ENCODE data around the gene TMEM116.

TMEM116 gene

DNA sequence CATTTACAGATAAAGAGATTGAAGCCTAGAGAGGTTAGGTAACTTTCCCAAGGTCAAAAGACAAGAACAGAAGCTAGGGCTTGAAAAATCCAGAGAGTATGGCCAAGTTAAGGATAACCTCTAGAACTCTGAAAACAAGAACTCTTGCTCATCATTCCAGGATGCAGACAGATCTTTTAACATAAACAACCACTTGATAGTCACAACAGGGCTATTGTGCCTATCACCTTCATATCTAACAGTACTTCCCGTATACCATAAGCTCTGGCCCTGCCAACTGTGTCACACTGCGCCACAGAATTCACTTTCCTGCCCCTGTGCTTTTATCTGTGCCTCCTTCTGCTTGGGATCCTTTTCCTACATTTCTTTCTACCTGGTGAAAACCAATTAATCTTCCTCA is 18.5 kb upstream of the TMEM116 start:
- DNase-seq (ENCODE audit: low read depth), result no peak
- H3K4me3 ChIP-seq (ENCODE audit: control insufficient read depth, low read depth, low read length), result no peak overlapping the region
- TF ChIP-seq CTCF (IDR thresholded peaks at IDR 0.05; ENCODE audit: control insufficient read depth, insufficient read depth, low read depth, low read length, missing control alignments), result no peak

DNA sequence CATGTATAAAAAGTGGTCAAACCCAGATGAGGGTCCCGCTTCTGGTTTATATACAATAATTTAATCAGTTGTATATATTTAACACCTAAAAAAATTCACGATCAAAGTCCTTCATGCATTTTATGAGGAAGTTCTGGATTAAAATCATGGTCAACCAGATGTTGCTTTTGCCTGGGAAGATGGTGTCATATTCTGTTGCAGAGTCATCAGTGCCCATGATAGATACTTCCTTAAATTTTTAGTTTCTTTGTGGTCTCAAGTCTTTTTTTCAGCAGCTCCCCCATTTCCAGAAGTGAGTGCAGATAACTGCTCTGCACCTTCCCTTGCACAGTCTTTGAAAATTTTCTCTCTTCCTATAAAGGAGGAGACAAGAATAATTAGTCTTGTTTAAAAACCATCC is 16.3 kb upstream of the TMEM116 start:
- DNase-seq (ENCODE audit: low read depth), result no peak
- no peak overlapping the region for H3K4me3 ChIP-seq (ENCODE audit: control insufficient read depth, low read depth, low read length)
- TF ChIP-seq CTCF (IDR thresholded peaks at IDR 0.05; ENCODE audit: control insufficient read depth, insufficient read depth, low read depth, low read length, missing control alignments), result no peak

- no peak for DNase-seq (ENCODE audit: low read depth)
- H3K4me3 ChIP-seq (ENCODE audit: control insufficient read depth, low read depth, low read length), result no peak overlapping the region
- no peak for TF ChIP-seq CTCF (IDR thresholded peaks at IDR 0.05; ENCODE audit: control insufficient read depth, insufficient read depth, low read depth, low read length, missing control alignments)
These were observed 12.9 kb upstream of the TMEM116 start for GRCh38 chr12:112025808-112026375.

DNA sequence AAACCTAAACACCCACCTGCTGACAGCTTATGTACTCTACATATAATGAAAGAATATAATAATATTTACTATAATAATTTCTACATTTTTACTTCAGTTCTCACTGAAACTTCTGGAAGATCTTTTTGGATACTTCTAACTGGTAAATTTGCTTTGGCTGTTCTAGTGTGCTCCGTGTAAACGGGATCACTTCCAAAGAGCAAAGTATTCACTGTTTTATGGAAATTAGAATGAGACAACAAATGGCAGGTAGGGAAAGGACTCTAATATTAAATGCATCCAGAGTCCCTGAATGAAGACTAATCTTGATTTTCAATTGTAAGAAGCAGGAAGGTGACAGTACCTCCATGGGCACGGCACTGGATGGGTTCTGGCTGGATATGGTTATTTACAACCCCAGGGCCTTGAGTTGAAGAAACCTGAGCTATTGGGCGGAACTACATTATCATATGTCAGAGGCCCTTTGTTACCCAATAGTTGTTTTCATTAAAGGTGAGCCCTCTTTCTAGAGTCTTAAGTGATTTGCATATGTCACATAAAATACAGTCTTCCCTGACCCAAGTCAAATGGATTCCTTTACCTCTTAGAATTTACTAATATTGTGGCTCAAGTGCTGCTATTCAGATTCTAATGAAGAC is 10.9 kb upstream of the TMEM116 start:
- no peak for TF ChIP-seq CTCF (IDR thresholded peaks at IDR 0.05; ENCODE audit: control insufficient read depth, insufficient read depth, low read depth, low read length, missing control alignments)
- no peak overlapping the region for H3K4me3 ChIP-seq (ENCODE audit: control insufficient read depth, low read depth, low read length)
- DNase-seq (ENCODE audit: low read depth), result no peak

- DNase-seq (ENCODE audit: low read depth), result no peak
- no peak for TF ChIP-seq CTCF (IDR thresholded peaks at IDR 0.05; ENCODE audit: control insufficient read depth, insufficient read depth, low read depth, low read length, missing control alignments)
- H3K4me3 ChIP-seq (ENCODE audit: control insufficient read depth, low read depth, low read length), result no peak overlapping the region
These were observed 9.5 kb upstream of the TMEM116 start for GRCh38 chr12:112022241-112023016.

- TF ChIP-seq CTCF (IDR thresholded peaks at IDR 0.05; ENCODE audit: control insufficient read depth, insufficient read depth, low read depth, low read length, missing control alignments), result no peak
- no peak overlapping the region for H3K4me3 ChIP-seq (ENCODE audit: control insufficient read depth, low read depth, low read length)
- no peak for DNase-seq (ENCODE audit: low read depth)
These were observed 8.0 kb upstream of the TMEM116 start for GRCh38 chr12:112020947-112021457.

Measured in AG09309 (cell line).